ENCODE measurements around the gene TEX36.

DNA sequence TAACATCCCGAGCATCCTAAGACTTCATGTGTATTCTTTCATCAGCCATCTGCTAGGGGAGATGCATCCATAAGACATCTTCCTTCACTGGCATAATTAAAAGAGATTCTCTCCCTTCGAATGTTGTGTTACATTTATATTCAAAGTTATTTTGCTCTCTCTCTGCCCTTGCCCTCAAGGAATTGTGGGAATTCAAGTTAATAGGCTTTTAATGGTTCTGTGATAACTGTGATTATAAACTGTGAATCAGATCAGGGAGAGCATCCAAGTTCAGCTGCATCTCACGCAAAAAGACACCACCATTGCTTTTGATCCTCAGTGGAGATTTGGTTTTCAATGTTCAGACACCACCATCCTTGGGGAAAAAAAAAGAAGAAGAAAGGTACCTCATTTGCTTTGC lies 9.2 kb upstream of the TEX36 start:
- TF ChIP-seq, protein P1, sequence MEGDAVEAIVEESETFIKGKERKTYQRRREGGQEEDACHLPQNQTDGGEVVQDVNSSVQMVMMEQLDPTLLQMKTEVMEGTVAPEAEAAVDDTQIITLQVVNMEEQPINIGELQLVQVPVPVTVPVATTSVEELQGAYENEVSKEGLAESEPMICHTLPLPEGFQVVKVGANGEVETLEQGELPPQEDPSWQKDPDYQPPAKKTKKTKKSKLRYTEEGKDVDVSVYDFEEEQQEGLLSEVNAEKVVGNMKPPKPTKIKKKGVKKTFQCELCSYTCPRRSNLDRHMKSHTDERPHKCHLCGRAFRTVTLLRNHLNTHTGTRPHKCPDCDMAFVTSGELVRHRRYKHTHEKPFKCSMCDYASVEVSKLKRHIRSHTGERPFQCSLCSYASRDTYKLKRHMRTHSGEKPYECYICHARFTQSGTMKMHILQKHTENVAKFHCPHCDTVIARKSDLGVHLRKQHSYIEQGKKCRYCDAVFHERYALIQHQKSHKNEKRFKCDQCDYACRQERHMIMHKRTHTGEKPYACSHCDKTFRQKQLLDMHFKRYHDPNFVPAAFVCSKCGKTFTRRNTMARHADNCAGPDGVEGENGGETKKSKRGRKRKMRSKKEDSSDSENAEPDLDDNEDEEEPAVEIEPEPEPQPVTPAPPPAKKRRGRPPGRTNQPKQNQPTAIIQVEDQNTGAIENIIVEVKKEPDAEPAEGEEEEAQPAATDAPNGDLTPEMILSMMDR (IDR thresholded peaks at IDR 0.05) = no peak
- TF ChIP-seq POLR2A (IDR thresholded peaks at IDR 0.05; ENCODE audit: low read depth) = no peak

Data from esophagus muscularis mucosa (tissue), 3 donors.